H1 (cell line): Measurements from ENCODE around the gene OXNAD1. TPM values are rescaled to one million over a fixed set of nuclear protein-coding genes. Genes with fewer than 3 reads are reported as not detected.

Experiments
- CTCF ChIA-PET: fragments of 300-600 bp; sonication (Branson Sonifier 250); formaldehyde crosslinking; loops from one replicate; lab custom pipeline; 2021; ENCODE audit not compliant: partially characterized antibody; lab: Charles Lee
- POLR2A ChIA-PET: fragments of 300-600 bp; sonication (Branson Sonifier 250); formaldehyde crosslinking; loops from one replicate; lab custom pipeline; 2021; ENCODE audit warnings: inconsistent platforms; ENCODE audit not compliant: partially characterized antibody; lab: Charles Lee
- DNase-seq, 2 experiments: peaks; one replicate each; pipeline versions ENCODE4 v3.0.0 to v3.0.0-alpha.2; 2010 to 2022; ENCODE audit warnings: low spot score in 2 of 2, low read depth in 1 of 2, mixed read lengths in 1 of 2
- FAIRE-seq: peaks from 2 replicates; lab custom pipeline; 2011; peaks lifted over from hg19 to GRCh38; lab: Jason Lieb, UNC
- H2AFZ ChIP-seq: 2 replicates; pipeline ENCODE4 v1.8.1; 2012; ENCODE audit warnings: low read length, inconsistent platforms
- H2AK5ac ChIP-seq: 2 replicates; pipeline ENCODE4 v1.6.1; 2013; ENCODE audit warnings: low read depth, low read length
- H2BK120ac ChIP-seq: replicated peaks from 2 replicates; pipeline ENCODE3; 2013; ENCODE audit warnings: low read depth, low read length, inconsistent platforms
- H2BK12ac ChIP-seq: 2 replicates; pipeline ENCODE4 v1.6.1; 2013; ENCODE audit warnings: low read depth, low read length
- H2BK15ac ChIP-seq: 2 replicates; pipeline ENCODE4 v1.6.1; 2013; ENCODE audit warnings: low read length
- H2BK20ac ChIP-seq: 2 replicates; pipeline ENCODE4 v1.6.1; 2013; ENCODE audit warnings: low read length
- H2BK5ac ChIP-seq: 2 replicates; pipeline ENCODE4 v1.6.1; 2013; ENCODE audit warnings: low read depth, low read length
- H3K14ac ChIP-seq: 2 replicates; pipeline ENCODE4 v1.6.1; 2013; ENCODE audit warnings: inconsistent platforms; ENCODE audit not compliant: insufficient read length
- H3K18ac ChIP-seq: 2 replicates; pipeline ENCODE4 v1.6.1; 2013; ENCODE audit warnings: low read length; ENCODE audit errors: extremely low read depth
- H3K23ac ChIP-seq: 2 replicates; pipeline ENCODE4 v1.6.1; 2013; ENCODE audit warnings: inconsistent platforms; ENCODE audit not compliant: insufficient read length
- H3K23me2 ChIP-seq: 2 replicates; pipeline ENCODE4 v1.6.1; 2013; ENCODE audit warnings: low read depth, low read length
- H3K27ac ChIP-seq: 2 replicates; pipeline ENCODE4 v1.6.1; 2011; ENCODE audit warnings: low read depth, low read length, inconsistent platforms
- H3K27me3 ChIP-seq, 4 experiments: replicated peaks in 1 of 4; 1 replicate in 1 of 4; 2 replicates in 3 of 4; pipeline versions ENCODE4 v1.6.1 to v1.8.1; 2011 to 2013; ENCODE audit warnings: low read length in 3 of 4, mild to moderate bottlenecking in 3 of 4, inconsistent platforms in 2 of 4, mixed read lengths in 2 of 4, moderate library complexity in 1 of 4; ENCODE audit not compliant: control insufficient read depth in 3 of 4, insufficient read depth in 3 of 4; ENCODE audit errors: extremely low read depth in 1 of 4
- H3K36me3 ChIP-seq, 4 experiments: 2 replicates each; pipeline versions ENCODE4 v1.6.1 to v1.8.1; 2011 to 2013; ENCODE audit warnings: mild to moderate bottlenecking in 4 of 4, low read length in 3 of 4, moderate library complexity in 2 of 4, control low read depth in 1 of 4, inconsistent platforms in 1 of 4; ENCODE audit not compliant: insufficient read depth in 4 of 4, control insufficient read depth in 2 of 4
- H3K4ac ChIP-seq: replicated peaks from 2 replicates; pipeline ENCODE3; 2013; ENCODE audit warnings: low read length, low read depth, mixed read lengths, inconsistent platforms; ENCODE audit not compliant: insufficient read length
- H3K4me1 ChIP-seq, 4 experiments: replicated peaks in 1 of 4; 1 replicate in 1 of 4; 2 replicates in 3 of 4; pipeline versions ENCODE4 v1.6.1 to v1.8.1; 2011 to 2013; ENCODE audit warnings: low read length in 3 of 4, inconsistent platforms in 2 of 4, mixed read lengths in 1 of 4; ENCODE audit not compliant: insufficient read depth in 4 of 4, control insufficient read depth in 3 of 4
- H3K4me2 ChIP-seq, 2 experiments: 2 replicates each; pipeline versions ENCODE4 v1.6.1 to v1.8.1; 2011 to 2013; ENCODE audit warnings: low read depth in 2 of 2, low read length in 2 of 2, control low read depth in 1 of 2, inconsistent platforms in 1 of 2, mild to moderate bottlenecking in 1 of 2; ENCODE audit not compliant: insufficient read depth in 1 of 2
- H3K4me3 ChIP-seq, 4 experiments: fragments of 200-600, 300-600 bp in 1 of 4; sonication (generic), shearing (Covaris generic), sonication (Bioruptor Twin) in 1 of 4; 2 replicates each; pipeline versions ENCODE4 v1.5.1 to v1.8.1; 2011 to 2016; ENCODE audit warnings: low read length in 4 of 4, low read depth in 3 of 4, control low read depth in 2 of 4, inconsistent platforms in 2 of 4, mild to moderate bottlenecking in 2 of 4, mixed read lengths in 1 of 4, moderate library complexity in 1 of 4; ENCODE audit not compliant: insufficient read depth in 2 of 4; ENCODE audit errors: extremely low read depth in 1 of 4
- H3K56ac ChIP-seq: replicated peaks from 2 replicates; pipeline ENCODE3; 2013; ENCODE audit warnings: low read depth, mild to moderate bottlenecking, mixed read lengths, low read length, inconsistent platforms; ENCODE audit not compliant: insufficient read length
- H3K79me1 ChIP-seq: 2 replicates; pipeline ENCODE4 v1.6.1; 2013; ENCODE audit warnings: low read depth, low read length, control low read depth
- H3K79me2 ChIP-seq, 2 experiments: 2 replicates each; pipeline versions ENCODE4 v1.6.1 to v1.8.1; 2012 to 2013; ENCODE audit warnings: low read length in 2 of 2, mild to moderate bottlenecking in 2 of 2, inconsistent platforms in 1 of 2; ENCODE audit not compliant: insufficient read depth in 2 of 2, control insufficient read depth in 1 of 2
- H3K9ac ChIP-seq, 4 experiments: replicated peaks in 1 of 4; 1 replicate in 1 of 4; 2 replicates in 3 of 4; pipeline versions ENCODE4 v1.6.1 to v1.8.1; 2011 to 2013; ENCODE audit warnings: low read depth in 3 of 4, low read length in 3 of 4, control low read depth in 2 of 4, mild to moderate bottlenecking in 2 of 4, moderate library complexity in 2 of 4, inconsistent platforms in 1 of 4; ENCODE audit errors: extremely low read depth in 1 of 4
- H3K9me3 ChIP-seq, 2 experiments: 2 replicates each; pipeline versions ENCODE4 v1.6.1 to v1.8.1; 2012 to 2013; ENCODE audit warnings: mild to moderate bottlenecking in 2 of 2, moderate library complexity in 2 of 2, control low read depth in 1 of 2, inconsistent platforms in 1 of 2, low read depth in 1 of 2, low read length in 1 of 2, mixed read lengths in 1 of 2; ENCODE audit not compliant: insufficient read depth in 2 of 2
- H4K20me1 ChIP-seq, 2 experiments: replicated peaks in 1 of 2; 2 replicates each; pipeline versions ENCODE3 to v1.8.1; 2011 to 2013; ENCODE audit warnings: inconsistent platforms in 2 of 2, low read length in 2 of 2, mild to moderate bottlenecking in 1 of 2; ENCODE audit not compliant: insufficient read depth in 2 of 2, control insufficient read depth in 1 of 2
- H4K5ac ChIP-seq: 2 replicates; pipeline ENCODE4 v1.6.1; 2013; ENCODE audit warnings: low read length, low read depth, mixed read lengths, inconsistent platforms; ENCODE audit not compliant: insufficient read length
- H4K8ac ChIP-seq: 2 replicates; pipeline ENCODE4 v1.8.0; 2013; ENCODE audit warnings: mild to moderate bottlenecking, moderate library complexity, low read length, inconsistent platforms; ENCODE audit not compliant: insufficient read depth; ENCODE audit errors: extremely low read depth
- H4K91ac ChIP-seq: replicated peaks from 2 replicates; pipeline ENCODE3; 2013; ENCODE audit warnings: low read length, mixed read lengths, inconsistent platforms; ENCODE audit not compliant: insufficient read length
- CTBP2 ChIP-seq: IDR thresholded peaks from 2 replicates; pipeline ENCODE4 v1.7.0; 2011; ENCODE audit warnings: borderline replicate concordance, mild to moderate bottlenecking, moderate library complexity, mixed read lengths, low read length; ENCODE audit not compliant: insufficient read depth, insufficient read length
- HDAC6 ChIP-seq: IDR thresholded peaks from one replicate; pipeline ENCODE4 v1.7.1; 2012; ENCODE audit warnings: low read depth, mild to moderate bottlenecking, inconsistent platforms, low read length, moderate library complexity
- SP4 ChIP-seq: IDR thresholded peaks from 2 replicates; pipeline ENCODE4 v1.6.1; 2012; ENCODE audit warnings: low read length, inconsistent platforms
- TEAD4 ChIP-seq: IDR thresholded peaks from 2 replicates; pipeline ENCODE4 v1.6.1; 2012; ENCODE audit warnings: low read depth, low read length, inconsistent platforms, mixed read lengths
- WGBS, 2 experiments: shearing (Covaris generic) in 1 of 2; methylation state at CpG; one replicate each; pipeline versions ENCODE4 v1.1.6 to v1.1.7; 2013 to 2015; ENCODE audit warnings: low lambda C conversion rate in 2 of 2, mixed read lengths in 2 of 2, inconsistent platforms in 1 of 2, low coverage in 1 of 2, missing lambda C conversion rate in 1 of 2; ENCODE audit not compliant: insufficient replicate concordance in 2 of 2, insufficient coverage in 1 of 2, insufficient read length in 1 of 2; ENCODE audit errors: extremely low coverage in 1 of 2, missing lambda C conversion rate in 1 of 2; 5-methylcytosine and 5-hydroxymethylcytosine counted together
- polyA plus RNA-seq, 7 experiments: library from polyadenylated mRNA; depleted of rRNA in 3 of 7; stranded (reverse) in 5 of 7; unstranded in 2 of 7; fragments of >200 nt in 5 of 7; fragments of 200-250 nt in 2 of 7; gene quantifications; 1 replicate in 5 of 7; 2 replicates in 1 of 7; 4 replicates in 1 of 7; pipeline versions ENCODE4 v1.2.1 to v1.2.3, GENCODE V29; 2011 to 2013; ENCODE audit warnings: missing spikeins in 2 of 7, mixed read lengths in 2 of 7
- total RNA-seq: library from RNA; stranded (reverse); fragmentation: NEBNext Ultra II Directional; extraction: Animal tissue kit (Norgen Biotek cat#: 25700); gene quantifications from 2 replicates; pipeline ENCODE4 v1.2.1, GENCODE V29; 2021
- TF ChIP-seq, protein P1 (sequence below): IDR thresholded peaks from 2 replicates; pipeline ENCODE4 v1.6.1; 2012; ENCODE audit warnings: inconsistent platforms
- TF ChIP-seq, protein P2 (sequence below): IDR thresholded peaks from 2 replicates; pipeline ENCODE4 v1.6.1; 2012; ENCODE audit warnings: inconsistent platforms

The OXNAD1 gene
- total and polyA plus RNA-seq, 2 of the 8 experiments (the other 6 are each of a cell fraction or from before 2014, with no cell fraction given): 14.9 to 24.8 TPM

DNA sequence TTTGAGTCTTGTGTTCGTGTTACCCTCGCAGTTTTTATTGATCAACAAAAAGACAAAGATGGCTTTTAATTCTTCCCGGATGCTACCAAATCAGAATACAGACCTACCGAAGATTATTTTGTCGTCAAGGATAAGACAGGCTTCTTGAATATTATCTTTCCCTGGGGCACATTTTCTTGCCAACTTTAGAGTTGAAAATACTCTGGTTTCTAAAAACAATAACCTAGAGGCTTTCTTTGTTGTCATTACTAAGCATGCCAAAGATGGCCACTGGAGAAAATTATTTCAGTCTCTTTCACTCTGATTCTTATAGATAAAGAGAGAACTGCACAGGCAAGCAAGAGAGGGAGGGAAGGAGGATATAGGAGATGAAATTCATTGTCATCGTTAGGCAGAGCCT is 33.9 kb downstream of the OXNAD1 start:
- H2BK15ac ChIP-seq: no peak overlapping the region
- H2BK120ac ChIP-seq: no peak overlapping the region
- ChIA-PET CTCF (interaction anchor here (0.8 kb wide), 1 partner anchor 14 kb away, joined by 3 read pairs; no protein-coding TSS in a partner anchor), POLR2A (no interaction called here)
- no peak overlapping the region for H4K8ac ChIP-seq
- DNase-seq (no peak), FAIRE-seq (no peak)
- no peak overlapping the region for H2BK12ac ChIP-seq
- H3K4me2 ChIP-seq: no peak overlapping the region
- H3K36me3 ChIP-seq: peaks cover 0 to 37% (median 12%) of the 10 kb centered on the region in 4 experiments; a peak in 5 of 8 replicates
- H3K27me3 ChIP-seq: no peaks in the 10 kb centered on the region
- 94% methylated on average over 6 of the region's 6 CpGs; no CpG with 5 or more reads in 1 of the 2 experiments for WGBS, 2 experiments
- no peak overlapping the region for H3K4ac ChIP-seq
- no peak overlapping the region for H3K56ac ChIP-seq
- no peaks in the 10 kb centered on the region for H3K79me1 ChIP-seq
- H2BK5ac ChIP-seq: no peak overlapping the region
- no peak overlapping the region for H4K91ac ChIP-seq
- no peak overlapping the region for H3K14ac ChIP-seq
- H4K5ac ChIP-seq: no peak overlapping the region
- no peaks in the 10 kb centered on the region for H3K79me2 ChIP-seq
- no peak overlapping the region for H3K4me3 ChIP-seq
- no peak overlapping the region for H2BK20ac ChIP-seq
- no peaks in the 10 kb centered on the region for H3K23me2 ChIP-seq
- no peak overlapping the region for H2AFZ ChIP-seq
- peaks cover 7 to 25% (median 19%) of the 10 kb centered on the region in 4 experiments; a peak in 6 of 7 replicates for H3K4me1 ChIP-seq
- no peak overlapping the region for H2AK5ac ChIP-seq
- no peak overlapping the region for H3K27ac ChIP-seq
- no peak overlapping the region for H3K23ac ChIP-seq
- H4K20me1 ChIP-seq: no peaks in the 10 kb centered on the region
- H3K9me3 ChIP-seq: peaks cover 0 to 4% of the 10 kb centered on the region in 2 experiments; a peak in 1 of 4 replicates
- H3K9ac ChIP-seq: no peak overlapping the region
- H3K18ac ChIP-seq: no peak overlapping the region
- TF ChIP-seq, protein P1, sequence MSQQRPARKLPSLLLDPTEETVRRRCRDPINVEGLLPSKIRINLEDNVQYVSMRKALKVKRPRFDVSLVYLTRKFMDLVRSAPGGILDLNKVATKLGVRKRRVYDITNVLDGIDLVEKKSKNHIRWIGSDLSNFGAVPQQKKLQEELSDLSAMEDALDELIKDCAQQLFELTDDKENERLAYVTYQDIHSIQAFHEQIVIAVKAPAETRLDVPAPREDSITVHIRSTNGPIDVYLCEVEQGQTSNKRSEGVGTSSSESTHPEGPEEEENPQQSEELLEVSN: no peak
- TF ChIP-seq HDAC6: no peak
- TF ChIP-seq, protein P2, sequence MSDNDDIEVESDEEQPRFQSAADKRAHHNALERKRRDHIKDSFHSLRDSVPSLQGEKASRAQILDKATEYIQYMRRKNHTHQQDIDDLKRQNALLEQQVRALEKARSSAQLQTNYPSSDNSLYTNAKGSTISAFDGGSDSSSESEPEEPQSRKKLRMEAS: no peak
- TF ChIP-seq TEAD4: no peak
- TF ChIP-seq SP4: no peak
- TF ChIP-seq CTBP2: no peak
